Fibroblast of skin of right biceps (primary cell): ENCODE measurements around the gene SMARCA4.

Experiments
- DNase-seq: peaks from one replicate; pipeline ENCODE4 v3.0.0-alpha.2; 2013

SMARCA4 gene

DNA sequence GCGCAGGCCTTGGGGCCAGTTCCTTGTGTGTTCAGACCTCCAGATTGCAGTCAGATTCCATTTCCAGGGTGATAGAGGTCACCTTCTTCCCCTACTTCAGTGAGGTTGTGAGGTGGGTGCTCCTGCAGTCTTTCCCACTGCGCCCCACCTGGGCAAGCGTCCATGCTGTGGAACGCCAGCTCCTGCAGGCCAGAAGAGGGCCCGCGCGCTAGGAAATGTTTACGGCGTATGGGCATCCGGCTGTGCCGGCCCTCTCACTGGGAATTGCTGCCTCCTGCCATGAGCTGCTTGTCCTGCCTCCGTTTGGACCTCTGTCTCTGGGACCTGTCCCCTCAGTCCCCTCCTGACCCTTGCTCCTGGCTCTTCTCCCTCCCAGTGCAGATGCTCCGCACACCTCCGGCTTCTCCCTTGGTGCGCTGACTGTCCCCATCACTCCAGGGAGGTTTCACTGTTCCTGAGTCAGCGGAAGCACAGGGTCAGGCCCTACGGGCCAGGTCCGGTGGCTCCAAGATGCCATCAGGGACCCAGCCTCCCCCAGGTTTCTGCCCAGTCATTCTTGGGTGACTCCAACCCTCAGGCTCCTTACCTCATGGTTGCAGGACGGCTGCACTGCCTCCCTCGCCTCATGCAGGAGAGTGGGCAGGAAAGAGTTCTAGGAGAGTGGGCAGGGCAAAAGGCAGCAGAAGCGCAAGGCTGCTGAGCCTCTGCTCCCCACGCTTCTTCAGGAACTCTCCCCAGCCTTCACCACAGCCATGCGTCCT lies 56.6 kb downstream of the SMARCA4 start:
- no peak for DNase-seq

DNA sequence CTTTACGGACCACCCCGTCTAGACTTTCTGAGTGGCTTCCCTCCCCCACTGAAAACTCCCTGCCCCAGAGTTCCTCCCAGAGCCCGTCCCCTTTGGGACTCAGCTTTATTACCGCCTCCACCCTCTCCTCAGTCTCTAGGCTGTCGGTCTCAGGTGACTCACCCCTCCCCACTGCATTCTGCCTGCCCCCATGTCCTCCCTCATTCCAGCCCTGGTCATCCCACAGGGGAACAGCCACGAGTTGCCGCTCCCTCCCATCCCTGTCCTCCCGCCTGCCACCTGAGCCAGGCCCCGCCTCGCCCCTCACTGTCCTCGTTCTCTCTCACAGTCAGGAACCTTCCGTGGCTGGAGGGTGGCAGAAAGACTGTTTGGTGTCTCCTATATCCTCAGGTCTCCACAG lies 57.3 kb downstream of the SMARCA4 start:
- DNase-seq: peak; percentile 24

DNA sequence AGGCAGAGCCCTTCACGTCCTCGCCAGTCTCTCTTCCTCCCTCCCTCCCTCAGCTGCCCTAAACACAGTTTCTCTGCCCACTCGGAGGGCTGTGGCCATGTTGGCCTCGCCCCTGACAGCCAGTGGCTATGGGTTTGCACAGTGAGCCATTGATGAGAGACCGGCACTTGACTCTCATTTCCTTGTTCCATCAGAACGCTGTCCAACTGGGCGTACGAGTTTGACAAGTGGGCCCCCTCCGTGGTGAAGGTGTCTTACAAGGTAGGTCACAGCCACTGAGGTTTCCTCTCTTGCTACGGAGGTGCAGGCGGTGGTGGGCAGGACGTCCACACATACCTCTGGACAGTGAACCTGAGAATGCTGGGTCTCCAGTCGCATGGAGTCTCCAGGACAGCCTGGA lies 57.9 kb downstream of the SMARCA4 start:
- DNase-seq: no peak

DNA sequence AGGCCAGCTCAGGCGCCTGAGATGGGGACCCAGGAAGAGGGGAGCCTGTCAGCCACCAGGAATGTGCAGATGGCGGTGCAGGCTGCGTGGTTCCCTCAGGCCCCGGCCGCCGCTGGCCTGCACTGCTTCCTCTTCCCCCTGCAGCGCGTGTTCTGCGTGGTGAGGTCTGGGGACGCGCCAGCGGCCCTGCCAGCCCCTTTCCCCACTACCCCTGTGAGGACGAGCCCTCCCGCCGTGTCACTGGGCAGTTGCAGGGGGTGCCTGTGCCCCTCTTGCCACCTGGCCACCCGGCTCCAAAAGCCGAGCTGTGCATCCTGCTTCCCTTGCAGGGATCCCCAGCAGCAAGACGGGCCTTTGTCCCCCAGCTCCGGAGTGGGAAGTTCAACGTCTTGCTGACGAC lies 58.4 kb downstream of the SMARCA4 start:
- no peak for DNase-seq

DNA sequence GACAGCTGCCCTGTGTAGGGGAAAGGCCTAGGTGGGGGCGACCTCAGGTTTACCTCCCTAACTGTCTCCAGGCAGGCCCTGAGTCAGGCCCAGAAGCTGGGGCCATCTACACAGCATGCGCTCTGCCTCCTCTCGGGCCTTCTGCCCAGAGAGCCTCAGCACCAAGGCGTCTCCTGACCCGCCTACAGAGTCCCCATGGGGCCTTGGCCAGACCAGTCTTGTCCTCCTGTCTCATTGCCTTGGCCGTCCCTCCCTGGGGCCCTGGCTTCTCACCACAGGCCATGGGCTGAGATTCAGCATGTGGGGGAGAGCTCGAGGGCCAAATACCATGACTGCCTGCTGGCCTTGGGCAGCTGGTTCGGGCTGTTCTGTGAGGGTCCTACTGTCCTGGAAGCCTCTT lies 59.0 kb downstream of the SMARCA4 start:
- no peak for DNase-seq

GRCh38 chr19:11020423-11020822 lies 59.6 kb downstream of the SMARCA4 start:
- DNase-seq: no peak

DNA sequence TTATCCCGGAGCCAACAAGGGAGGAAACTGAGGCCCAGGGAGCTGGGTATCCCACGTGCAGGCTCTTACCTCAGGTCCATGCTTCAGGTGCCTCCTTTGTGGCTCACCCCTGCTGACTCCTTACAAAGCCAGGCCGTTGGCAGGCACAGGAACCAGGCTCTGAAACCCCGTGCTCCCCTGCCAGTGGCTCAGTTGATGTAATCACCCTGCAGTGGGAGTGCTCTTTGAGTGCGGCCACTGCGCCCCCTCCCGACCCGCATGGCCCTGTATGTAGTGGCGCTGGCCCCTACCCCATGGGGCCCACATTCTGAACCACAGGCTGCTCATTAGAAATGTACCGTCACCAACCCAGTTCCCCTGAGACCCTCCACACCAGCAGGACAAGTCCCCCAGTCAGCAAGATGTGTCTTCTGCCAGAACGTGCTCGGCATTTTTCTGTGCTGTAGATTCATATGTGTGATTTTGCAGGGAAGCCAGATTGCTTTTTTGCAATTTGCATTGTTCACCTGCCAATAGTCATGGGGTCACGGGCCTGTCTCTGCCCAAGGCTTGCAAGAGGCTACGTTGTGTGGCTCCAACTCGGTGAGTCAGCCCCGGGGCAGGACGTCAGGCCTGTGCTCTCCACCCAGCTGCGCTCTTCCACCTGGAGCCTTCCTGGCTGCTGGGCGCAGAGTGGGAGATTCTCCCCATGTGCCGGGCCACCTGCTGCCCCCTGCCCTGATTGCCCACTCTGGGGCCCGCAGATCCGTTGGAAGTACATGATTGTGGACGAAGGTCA lies 60.3 kb downstream of the SMARCA4 start:
- no peak for DNase-seq

DNA sequence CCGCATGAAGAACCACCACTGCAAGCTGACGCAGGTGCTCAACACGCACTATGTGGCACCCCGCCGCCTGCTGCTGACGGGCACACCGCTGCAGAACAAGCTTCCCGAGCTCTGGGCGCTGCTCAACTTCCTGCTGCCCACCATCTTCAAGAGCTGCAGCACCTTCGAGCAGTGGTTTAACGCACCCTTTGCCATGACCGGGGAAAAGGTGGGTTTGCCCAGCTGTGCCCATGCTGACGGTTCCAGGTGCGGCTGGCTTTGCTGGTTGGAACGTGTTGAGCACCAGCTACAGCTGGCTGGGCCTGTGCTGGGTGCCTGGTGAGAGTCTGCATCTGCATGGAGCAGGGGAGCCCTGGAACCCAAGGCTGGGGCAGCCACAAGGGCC lies 60.9 kb downstream of the SMARCA4 start:
- no peak for DNase-seq

DNA sequence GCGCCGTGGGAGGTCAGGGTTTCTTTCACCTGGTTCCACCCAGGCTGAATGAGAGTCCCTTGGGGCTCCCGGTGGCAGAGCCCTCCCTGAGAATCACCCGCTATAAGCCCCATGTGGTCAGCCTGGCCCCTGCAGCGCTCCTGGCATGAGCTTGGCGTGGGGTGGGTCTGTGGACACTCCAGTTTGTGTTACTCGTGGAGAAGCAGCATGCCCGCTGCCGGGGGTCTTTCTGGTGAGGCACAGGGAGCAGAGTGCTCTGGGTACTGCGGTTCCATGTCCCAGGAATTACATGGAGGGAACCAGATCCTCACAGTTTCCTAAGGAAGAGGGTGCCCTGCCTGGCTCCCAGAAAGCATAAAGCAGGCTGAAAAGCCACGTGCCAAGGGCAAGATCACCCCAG lies 62.2 kb downstream of the SMARCA4 start:
- no peak for DNase-seq

DNA sequence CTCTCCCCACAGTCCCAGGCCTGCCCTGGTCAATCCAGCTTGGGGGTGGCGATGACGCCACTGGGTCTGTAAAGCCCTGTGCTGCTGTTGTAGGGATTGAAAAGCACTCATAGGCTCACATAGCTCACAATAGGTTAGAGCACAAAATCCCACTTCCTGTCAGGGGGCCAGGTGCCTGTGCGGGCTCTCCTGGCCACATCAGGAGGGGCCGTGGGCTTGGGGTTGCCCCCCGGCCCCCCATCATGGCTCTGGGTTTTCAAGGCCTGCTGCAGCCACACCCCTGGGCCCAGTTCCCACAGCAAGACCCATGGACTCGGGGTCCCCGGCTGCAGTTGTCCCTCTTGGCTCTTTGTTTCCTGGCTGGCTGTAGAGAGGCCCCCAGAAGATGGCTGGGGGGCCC lies 62.9 kb downstream of the SMARCA4 start:
- no peak for DNase-seq

GRCh38 chr19:11024259-11024658 lies 63.4 kb downstream of the SMARCA4 start:
- DNase-seq: no peak

- DNase-seq: no peak
These were observed 64.2 kb downstream of the SMARCA4 start for GRCh38 chr19:11025006-11025405.

DNA sequence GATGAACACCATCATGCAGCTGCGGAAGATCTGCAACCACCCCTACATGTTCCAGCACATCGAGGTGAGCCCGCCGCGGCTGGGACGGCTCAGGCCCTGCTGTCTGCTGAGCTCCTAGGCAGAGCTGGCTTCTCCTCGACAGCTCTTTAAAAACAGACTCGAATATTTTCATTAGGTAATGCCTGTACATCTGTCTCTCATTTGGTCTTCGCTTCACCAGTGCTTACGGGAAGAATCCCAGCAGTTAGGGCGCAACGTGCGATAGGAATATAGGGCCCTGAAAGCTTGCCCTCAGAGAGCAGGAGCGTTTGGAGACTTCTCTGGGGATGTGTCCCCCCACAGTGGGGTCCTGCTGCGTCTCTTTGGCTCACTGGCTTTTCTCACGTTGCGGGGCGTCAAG lies 64.6 kb downstream of the SMARCA4 start:
- DNase-seq: peak; percentile 31

GRCh38 chr19:11025997-11026396 lies 65.2 kb downstream of the SMARCA4 start:
- no peak for DNase-seq

DNA sequence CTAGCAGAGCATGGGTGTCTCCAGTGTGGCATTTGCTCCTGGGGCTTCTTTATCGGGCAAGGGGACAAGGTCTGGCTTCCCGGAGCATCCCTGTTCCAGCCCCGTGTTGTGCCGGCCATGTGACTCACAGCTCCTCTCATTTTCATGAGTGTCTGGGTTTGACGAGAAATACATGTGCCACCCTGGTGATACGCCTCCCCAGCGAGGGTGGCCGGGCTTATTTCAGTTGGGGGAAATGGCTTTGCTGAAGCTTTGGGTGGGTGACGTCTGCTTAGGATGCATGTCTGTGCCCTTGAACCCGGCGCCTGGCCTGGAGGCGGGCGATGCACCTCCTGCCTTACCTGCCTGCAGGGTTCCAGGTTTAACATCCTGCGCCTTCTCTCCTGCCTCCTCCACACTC lies 66.6 kb downstream of the SMARCA4 start:
- no peak for DNase-seq

GRCh38 chr19:11028146-11028545 lies 67.3 kb downstream of the SMARCA4 start:
- no peak for DNase-seq

- no peak for DNase-seq
These were observed 70.7 kb downstream of the SMARCA4 start for GRCh38 chr19:11031421-11032070.

DNA sequence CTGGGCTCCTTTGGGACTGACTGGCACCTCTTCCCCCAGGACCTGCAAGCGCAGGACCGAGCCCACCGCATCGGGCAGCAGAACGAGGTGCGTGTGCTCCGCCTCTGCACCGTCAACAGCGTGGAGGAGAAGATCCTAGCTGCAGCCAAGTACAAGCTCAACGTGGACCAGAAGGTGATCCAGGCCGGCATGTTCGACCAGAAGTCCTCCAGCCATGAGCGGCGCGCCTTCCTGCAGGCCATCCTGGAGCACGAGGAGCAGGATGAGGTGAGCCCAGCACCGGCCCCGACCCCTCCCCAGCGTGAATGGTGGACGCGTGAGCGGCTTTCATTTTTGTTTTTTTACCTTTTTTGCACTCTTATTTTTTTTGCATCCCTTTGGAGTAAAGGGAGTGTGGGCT lies 72.4 kb downstream of the SMARCA4 start:
- no peak for DNase-seq

DNA sequence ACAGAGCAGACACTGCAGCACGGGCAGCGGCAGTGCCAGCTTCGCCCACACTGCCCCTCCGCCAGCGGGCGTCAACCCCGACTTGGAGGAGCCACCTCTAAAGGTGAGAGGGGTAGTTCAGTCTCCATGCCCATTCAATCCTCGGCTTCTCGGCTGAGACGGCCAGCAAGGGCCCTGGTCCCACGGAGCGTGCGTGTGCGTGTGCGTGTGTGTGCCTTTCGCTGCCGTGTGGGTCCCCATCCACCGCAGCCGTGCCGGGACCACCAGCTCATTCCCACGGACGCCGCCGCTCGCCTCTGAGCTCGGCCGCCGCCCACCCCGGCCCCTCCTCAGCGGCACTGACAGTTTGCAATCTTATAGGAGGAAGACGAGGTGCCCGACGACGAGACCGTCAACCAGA lies 72.9 kb downstream of the SMARCA4 start:
- no peak for DNase-seq

DNA sequence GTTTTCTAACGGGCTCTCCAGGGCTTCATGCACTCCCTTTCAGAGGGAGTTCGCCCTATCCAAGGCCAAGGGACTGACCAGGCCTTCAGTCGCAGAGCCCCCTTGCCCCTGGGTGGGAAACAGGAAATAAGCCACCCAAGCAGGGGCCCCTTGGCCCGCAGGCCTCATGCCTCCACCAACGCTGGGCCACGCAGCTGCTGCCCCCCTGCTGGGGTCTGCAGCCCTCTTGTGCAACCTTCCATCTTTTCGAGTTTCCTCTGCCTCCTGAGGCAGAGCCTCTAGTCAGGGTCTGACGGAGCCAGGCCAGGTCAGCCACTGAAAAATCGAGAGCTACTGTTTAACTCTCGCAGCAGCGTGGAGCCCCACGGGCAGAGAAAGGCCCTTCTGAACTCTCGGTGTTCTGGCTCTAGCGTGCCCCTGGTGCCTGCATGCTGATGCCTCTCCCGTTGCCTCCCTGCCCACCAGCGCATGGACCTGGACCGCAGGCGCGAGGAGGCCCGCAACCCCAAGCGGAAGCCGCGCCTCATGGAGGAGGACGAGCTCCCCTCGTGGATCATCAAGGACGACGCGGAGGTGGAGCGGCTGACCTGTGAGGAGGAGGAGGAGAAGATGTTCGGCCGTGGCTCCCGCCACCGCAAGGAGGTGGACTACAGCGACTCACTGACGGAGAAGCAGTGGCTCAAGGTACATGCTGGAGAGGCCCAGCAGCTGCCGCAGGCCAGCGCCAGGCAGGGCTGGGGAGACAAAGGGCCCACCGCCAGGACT lies 73.8 kb downstream of the SMARCA4 start:
- DNase-seq: no peak

DNA sequence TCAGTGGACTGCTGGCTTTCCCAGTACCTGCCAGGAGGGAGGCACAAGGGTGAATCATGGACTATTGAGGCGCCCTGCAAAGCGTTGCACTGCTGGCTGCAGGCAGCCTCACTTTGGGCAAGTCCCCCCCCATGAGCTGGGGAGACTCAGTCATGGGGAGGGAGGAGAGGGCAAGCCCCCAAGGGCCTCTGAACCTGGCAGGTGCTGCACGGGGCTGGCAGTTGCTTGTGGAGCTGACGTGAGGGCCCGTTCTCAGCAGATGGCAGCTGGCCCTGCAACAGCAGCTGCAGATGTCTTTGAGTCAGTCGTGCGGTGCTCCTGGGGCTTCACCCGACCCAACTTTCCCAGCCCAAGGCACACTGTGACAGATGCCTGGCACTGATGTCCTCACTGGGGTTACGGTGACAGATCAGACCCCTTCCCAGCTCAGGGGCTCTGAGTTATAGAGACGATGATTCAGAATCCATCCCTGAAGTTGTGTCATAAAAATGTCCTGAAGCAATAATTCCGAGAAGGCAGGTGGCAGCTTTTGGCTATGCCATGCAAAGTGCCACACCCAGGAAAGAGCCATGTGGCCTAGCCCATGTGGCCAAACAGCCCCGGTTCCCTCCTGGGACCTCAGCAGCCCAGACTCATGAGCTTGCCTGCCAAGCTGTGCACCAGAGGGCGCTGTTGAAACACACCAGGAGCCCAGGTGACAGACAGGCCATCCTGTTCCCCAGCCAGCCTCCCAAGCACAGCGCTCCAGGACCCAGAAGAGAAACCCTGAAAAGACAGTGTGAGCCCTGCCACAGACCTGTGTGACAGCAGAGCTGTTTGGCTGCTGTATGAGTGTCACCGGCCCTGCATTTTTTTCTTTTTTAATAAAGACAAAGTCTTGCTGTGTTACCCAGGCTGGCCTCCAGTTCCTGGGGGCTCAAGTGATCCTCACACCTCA lies 74.9 kb downstream of the SMARCA4 start:
- DNase-seq: peak; percentile 77

DNA sequence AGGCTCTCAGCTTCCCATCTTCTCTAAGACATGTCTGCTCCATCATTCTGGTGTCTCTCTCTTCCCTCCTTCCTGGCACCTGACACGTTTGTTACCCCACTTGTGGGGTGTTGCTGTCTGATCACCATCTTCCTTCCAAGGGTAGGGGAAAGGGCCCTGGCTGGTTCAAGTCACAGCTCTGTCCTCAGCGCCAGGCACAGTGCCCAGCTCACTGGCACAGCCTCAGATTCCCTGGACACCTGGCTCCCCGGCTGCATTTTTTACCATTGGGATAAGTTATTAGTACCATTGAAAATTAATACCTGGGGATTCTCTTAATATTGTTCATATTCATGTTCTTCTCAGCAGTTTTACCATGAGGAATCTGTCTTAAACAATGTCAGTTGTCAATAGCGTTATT lies 77.7 kb downstream of the SMARCA4 start:
- no peak for DNase-seq
